BJ (cell line): ENCODE measurements around the gene SLC17A9. TPM values are rescaled to one million over a fixed set of nuclear protein-coding genes. Genes with fewer than 3 reads are reported as not detected.
A peak's percentile ranks its signal among the peaks of the same experiment; 100 is the strongest.

Experiments used
- CTCF ChIA-PET: fragments of 350-600 bp; formaldehyde crosslinking; extraction: SDS; loops from one replicate; lab custom pipeline; 2021; ENCODE audit warnings: antibody characterized with exemption, inconsistent platforms; lab: Yijun Ruan, JAX
- POLR2A ChIA-PET: fragments of 300-600 bp; sonication (Branson Sonifier 250); formaldehyde crosslinking; extraction: SDS; loops from one replicate; lab custom pipeline; 2021; ENCODE audit warnings: antibody characterized with exemption; lab: Charles Lee
- DNase-seq: peaks from one replicate; pipeline ENCODE4 v3.0.0-alpha.2; 2011; ENCODE audit warnings: low read depth
- H3K27me3 ChIP-seq: 2 replicates; pipeline ENCODE4 v1.6.0; 2011; ENCODE audit warnings: low read length; ENCODE audit not compliant: control insufficient read depth, insufficient read depth
- H3K36me3 ChIP-seq: 2 replicates; pipeline ENCODE4 v1.5.1; 2011; ENCODE audit warnings: low read length; ENCODE audit not compliant: control insufficient read depth, insufficient read depth
- H3K4me3 ChIP-seq: 2 replicates; pipeline ENCODE4 v1.5.1; 2011; ENCODE audit warnings: low read depth, mild to moderate bottlenecking, control low read depth, low read length
- polyA plus RNA-seq: library from polyadenylated mRNA; depleted of rRNA; stranded (reverse); fragments of >200 nt; gene quantifications from 2 replicates; pipeline ENCODE4 v1.2.3, GENCODE V29; 2011
- TF ChIP-seq, protein P1 (sequence below): IDR thresholded peaks from 2 replicates; pipeline ENCODE4 v1.5.1; 2011; ENCODE audit warnings: low read depth, mild to moderate bottlenecking, control low read depth, inconsistent platforms, low read length, moderate library complexity; ENCODE audit not compliant: insufficient read depth

SLC17A9 gene
- polyA plus RNA-seq, 1 experiment = 30.8 TPM

DNA sequence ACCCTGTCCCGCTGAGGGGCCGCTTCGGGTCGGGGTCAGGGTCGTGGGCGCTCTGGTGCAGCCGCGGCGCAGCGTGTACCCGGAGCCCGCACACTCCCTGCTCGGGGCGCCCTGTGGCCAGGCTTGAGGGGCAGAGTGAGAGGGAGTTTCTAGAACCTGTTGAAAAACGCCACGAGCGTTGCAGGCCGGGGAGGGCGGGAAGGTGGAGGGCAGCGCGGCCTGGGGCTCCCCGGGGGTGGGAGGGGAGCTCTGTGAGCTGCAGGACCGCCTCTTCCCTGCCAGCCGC is 54.8 kb downstream of the SLC17A9 start:
- POLR2A ChIA-PET = no interaction called here
- Histone ChIP-seq H3K27me3 (peaks cover 58% of the 10 kb centered on the region), H3K36me3 (no peaks in the 10 kb centered on the region), H3K4me3 (no peak overlapping the region)
- TF ChIP-seq, protein P1, sequence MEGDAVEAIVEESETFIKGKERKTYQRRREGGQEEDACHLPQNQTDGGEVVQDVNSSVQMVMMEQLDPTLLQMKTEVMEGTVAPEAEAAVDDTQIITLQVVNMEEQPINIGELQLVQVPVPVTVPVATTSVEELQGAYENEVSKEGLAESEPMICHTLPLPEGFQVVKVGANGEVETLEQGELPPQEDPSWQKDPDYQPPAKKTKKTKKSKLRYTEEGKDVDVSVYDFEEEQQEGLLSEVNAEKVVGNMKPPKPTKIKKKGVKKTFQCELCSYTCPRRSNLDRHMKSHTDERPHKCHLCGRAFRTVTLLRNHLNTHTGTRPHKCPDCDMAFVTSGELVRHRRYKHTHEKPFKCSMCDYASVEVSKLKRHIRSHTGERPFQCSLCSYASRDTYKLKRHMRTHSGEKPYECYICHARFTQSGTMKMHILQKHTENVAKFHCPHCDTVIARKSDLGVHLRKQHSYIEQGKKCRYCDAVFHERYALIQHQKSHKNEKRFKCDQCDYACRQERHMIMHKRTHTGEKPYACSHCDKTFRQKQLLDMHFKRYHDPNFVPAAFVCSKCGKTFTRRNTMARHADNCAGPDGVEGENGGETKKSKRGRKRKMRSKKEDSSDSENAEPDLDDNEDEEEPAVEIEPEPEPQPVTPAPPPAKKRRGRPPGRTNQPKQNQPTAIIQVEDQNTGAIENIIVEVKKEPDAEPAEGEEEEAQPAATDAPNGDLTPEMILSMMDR = no peak
- no peak for DNase-seq
- CTCF ChIA-PET = interaction anchor here (0.9 kb wide), 1 partner anchor 15 kb away, joined by 3 read pairs; no protein-coding TSS in a partner anchor

DNA sequence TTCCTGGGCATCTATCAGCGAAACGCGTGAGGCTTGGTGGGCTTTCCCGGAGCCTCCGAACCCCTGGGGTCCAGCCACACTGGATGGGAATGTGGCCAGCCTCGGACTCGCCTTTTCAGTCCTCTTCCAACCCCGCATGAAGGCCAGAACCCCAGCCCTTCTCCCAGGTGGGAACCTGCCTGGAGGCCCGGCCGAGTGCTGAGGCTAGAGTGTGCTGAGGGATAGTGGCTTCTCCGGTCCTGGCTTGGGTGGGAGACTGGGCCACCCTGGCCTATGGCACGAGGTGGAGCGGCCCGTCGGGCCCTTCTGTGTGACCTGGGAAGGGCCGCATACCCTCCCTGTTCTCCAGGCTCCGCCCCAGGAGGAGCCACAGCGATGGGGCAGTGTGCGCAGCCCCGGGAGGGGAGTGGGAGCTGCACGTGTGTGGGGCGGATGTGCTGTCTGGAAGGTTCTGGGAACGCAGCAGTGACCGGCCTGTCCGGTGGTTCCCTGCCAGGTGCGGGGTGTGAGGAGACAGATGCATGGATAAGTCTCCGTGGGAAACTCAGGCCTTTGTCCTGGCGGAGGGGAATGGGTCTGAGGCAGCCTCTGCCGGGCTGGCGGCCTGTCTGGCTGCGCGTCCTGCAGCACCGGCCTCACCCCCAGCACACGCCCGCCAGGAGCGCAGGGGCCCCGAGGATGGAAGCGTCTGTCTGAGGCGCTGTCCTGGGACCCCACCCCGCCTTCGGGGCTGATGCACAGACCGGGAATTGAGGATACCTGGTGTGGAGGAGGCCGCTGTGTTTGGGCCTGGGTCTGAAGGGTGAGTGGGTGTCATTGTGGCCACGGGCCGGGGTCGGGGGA is 55.4 kb downstream of the SLC17A9 start:
- ChIA-PET POLR2A (no interaction called here), CTCF (interaction anchor here (1.0 to 3.8 kb wide), 11 partner anchors 13 to 205 kb away, joined by 3 to 18 read pairs (median 9); no protein-coding TSS in a partner anchor)
- H3K27me3 ChIP-seq = peaks cover 60% of the 10 kb centered on the region
- H3K4me3 ChIP-seq = no peak overlapping the region
- H3K36me3 ChIP-seq = no peaks in the 10 kb centered on the region
- no peak for DNase-seq
- TF ChIP-seq, protein P1 = no peak

DNA sequence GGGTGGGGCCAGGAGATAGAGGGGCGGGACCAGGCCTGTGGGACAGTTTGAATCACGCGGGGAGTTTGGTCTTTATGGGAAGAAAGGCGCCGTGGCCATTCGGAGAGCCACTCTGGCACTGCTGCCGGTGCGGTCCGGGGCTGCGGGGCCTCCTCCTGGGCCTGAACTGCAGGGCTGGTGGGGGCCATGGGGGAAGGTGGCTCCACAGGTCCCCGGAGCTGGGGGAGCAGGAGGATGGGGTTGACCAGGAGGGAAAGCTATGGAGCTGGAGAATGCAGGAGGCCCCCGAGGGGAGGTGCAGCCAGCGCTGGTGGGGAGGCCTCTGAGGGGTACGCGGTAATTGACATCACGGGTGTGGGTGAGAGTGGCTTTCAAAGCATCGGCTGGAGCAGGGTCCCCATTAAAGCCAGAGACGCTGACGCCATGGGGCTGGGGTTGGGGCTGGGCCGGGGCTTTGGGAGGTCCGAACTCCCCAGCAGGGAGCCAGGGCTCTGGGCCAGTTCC is 56.1 kb downstream of the SLC17A9 start:
- CTCF ChIA-PET = interaction anchor here (1.0 to 3.8 kb wide), 25 partner anchors 9 to 339 kb away, joined by 3 to 18 read pairs (median 5); partner anchors contain the start of gene GID8
- Histone ChIP-seq H3K27me3 (peaks cover 58% of the 10 kb centered on the region), H3K36me3 (no peaks in the 10 kb centered on the region), H3K4me3 (no peak overlapping the region)
- POLR2A ChIA-PET = no interaction called here
- DNase-seq = no peak
- TF ChIP-seq, protein P1 = no peak

DNA sequence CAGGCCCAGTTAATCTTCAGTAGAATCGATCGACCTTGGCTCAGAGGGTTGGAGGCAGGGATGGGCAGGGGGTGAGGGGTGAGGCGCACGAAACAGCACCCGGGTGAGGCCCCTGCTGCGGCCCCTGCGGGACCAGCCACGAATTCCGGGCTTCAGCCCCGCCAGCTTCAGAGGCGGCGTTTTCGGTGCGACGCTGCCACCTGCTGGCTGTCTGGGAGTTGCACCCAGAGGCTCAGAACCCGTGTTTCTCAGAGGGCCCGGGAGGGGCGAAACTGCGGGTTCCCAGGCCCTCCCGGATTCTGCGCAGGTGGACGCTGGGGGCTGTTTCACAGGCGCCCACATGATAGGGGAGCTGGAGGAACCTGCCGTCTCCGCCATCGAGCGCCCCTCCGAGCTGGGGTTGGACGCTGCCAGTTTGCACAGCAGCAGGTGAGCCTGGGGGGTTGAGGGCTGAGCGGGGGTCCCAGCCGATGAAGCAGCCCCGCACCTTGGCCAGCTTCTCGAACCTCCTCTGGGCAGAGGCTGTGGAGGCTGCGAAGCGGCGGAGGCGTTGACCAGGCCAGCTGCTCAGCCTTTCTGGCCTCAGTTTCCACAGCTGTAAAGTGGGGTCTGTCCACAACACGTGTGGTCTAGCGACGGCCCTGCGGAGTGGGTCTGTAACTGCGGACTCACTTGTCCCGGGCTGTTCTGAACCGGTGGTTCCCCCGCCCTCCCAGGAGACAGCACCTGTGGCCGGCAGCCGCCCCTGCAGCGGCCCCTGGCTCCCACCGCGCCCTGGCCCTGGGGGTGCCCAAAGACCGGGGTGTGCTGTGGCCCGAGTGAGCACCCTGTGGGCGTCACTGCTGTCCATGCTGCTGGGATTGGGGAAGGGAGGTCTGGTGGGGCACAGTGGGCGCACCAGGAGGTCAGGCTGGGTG is 56.8 kb downstream of the SLC17A9 start:
- TF ChIP-seq, protein P1 = peak; percentile 91

More for the DNA sequence above, 56.8 kb downstream of the SLC17A9 start:
- ChIA-PET CTCF (interaction anchor here (0.8 to 3.8 kb wide), 26 partner anchors 10 to 340 kb away, joined by 3 to 18 read pairs (median 5); partner anchors contain the start of gene GID8), POLR2A (no interaction called here)
- Histone ChIP-seq H3K4me3 (no peak overlapping the region), H3K27me3 (peaks cover 62% of the 10 kb centered on the region), H3K36me3 (no peaks in the 10 kb centered on the region)
- DNase-seq = no peak
